Epithelial cell of proximal tubule (primary cell): ENCODE measurements around the gene NYAP2. TPM values are rescaled to one million over a fixed set of nuclear protein-coding genes. Genes with fewer than 3 reads are reported as not detected.

Experiments used
- DNase-seq: peaks from one replicate; pipeline ENCODE4 v3.0.0-alpha.2; 2011; ENCODE audit warnings: low read depth
- H3K4me3 ChIP-seq: 2 replicates; pipeline ENCODE4 v1.5.1; 2011; ENCODE audit warnings: low read depth, mild to moderate bottlenecking, low read length
- CTCF ChIP-seq: conservative IDR thresholded peaks from 2 replicates; pipeline ENCODE4 v1.5.1; 2012; ENCODE audit warnings: low read depth, mild to moderate bottlenecking, low read length
- total RNA-seq: library from RNA; depleted of rRNA; stranded (reverse); fragments of >200 nt; gene quantifications from 2 replicates; pipeline ENCODE4 v1.2.3, GENCODE V29; 2015

NYAP2 gene
- total RNA-seq, 1 donor from 2014 or later: not detected

- no peak for TF ChIP-seq CTCF
- no peak overlapping the region for H3K4me3 ChIP-seq
- DNase-seq: no peak
Observed at GRCh38 chr2:225501022-225501421, 101.5 kb downstream of the NYAP2 start.

- no peak overlapping the region for H3K4me3 ChIP-seq
- DNase-seq: no peak
- TF ChIP-seq CTCF: no peak
Observed at GRCh38 chr2:225502971-225503370, 103.5 kb downstream of the NYAP2 start.

- no peak for TF ChIP-seq CTCF
- no peak for DNase-seq
- H3K4me3 ChIP-seq: no peak overlapping the region
Observed at GRCh38 chr2:225510796-225511195, 111.3 kb downstream of the NYAP2 start.

GRCh38 chr2:225512469-225512868, 113.0 kb downstream of the NYAP2 start:
- no peak for DNase-seq
- TF ChIP-seq CTCF: no peak
- H3K4me3 ChIP-seq: no peak overlapping the region

- TF ChIP-seq CTCF: no peak
- DNase-seq: no peak
- H3K4me3 ChIP-seq: no peak overlapping the region
Observed at GRCh38 chr2:225512876-225513540, 113.5 kb downstream of the NYAP2 start.

- no peak overlapping the region for H3K4me3 ChIP-seq
- DNase-seq: no peak
- no peak for TF ChIP-seq CTCF
Observed at GRCh38 chr2:225515033-225515432, 115.5 kb downstream of the NYAP2 start.

- no peak for DNase-seq
- H3K4me3 ChIP-seq: no peak overlapping the region
- no peak for TF ChIP-seq CTCF
Observed at GRCh38 chr2:225526760-225527390, 127.4 kb downstream of the NYAP2 start.
